NCI-H774 (cell line): ENCODE measurements around the gene AQP12A.

Experiments used
- DNase-seq: peaks from one replicate; lab custom pipeline; 2025; lab: John Stamatoyannopoulos, UW

Gene AQP12A

DNA sequence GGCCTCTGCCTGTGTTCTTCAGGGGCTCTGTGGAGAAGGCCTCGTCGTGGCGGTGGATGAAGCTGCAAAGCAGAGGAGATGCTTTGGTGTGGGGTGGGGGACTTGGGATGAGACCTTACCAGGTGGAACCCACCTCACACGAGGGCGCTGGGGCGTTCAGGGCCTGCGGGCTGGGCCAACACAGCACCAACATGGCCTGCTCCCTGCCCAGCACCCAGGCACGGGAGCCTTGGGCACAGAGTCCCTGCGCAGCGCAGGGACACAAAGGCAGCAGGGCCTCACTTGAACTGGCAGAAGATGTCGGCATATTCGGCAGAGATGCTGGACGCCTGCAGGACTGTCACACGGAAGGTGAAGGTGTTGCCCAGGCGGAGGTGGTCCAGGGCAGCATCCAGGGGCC, 53.8 kb downstream of the AQP12A start:
- DNase-seq = no peak

DNA sequence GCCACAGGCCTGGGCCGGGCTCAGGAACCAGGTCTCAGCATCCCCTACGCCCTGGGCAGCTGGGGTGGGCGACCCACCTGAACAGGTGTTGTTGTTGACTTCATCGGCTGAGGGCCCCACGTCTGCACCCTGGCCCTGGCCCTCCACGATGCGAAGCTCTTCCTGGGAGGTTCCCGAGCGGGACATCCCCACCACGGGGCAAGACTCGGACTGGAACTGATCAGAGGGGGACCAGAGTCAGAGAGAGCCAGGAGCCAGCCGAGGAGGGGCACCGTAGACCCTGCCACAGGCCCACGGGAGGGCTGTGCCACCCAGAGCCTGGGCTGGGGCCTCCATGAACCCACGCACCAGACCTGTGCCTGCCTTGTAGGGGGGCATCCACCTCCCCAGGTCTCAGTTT, 54.3 kb downstream of the AQP12A start:
- no peak for DNase-seq

DNA sequence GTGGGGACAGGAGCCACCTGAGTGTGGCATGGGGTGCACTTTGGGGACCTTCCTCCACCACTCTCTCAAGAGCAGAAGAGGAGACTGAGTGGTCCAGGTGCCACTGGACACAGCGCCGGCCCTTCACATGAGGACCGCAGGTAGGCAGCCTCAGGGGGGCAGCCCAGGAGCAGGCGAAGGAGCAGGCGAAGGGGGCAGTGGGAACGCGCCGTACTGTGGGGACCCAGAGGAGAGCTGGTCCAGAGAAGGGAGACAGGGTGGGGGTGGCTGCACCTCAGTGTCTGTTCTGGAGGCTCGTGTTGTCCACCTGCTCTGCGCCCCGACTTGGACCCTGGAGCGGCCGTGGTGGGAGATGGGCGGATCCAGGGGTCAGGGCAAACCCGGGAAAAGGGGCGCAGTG, 55.0 kb downstream of the AQP12A start:
- DNase-seq = no peak

DNA sequence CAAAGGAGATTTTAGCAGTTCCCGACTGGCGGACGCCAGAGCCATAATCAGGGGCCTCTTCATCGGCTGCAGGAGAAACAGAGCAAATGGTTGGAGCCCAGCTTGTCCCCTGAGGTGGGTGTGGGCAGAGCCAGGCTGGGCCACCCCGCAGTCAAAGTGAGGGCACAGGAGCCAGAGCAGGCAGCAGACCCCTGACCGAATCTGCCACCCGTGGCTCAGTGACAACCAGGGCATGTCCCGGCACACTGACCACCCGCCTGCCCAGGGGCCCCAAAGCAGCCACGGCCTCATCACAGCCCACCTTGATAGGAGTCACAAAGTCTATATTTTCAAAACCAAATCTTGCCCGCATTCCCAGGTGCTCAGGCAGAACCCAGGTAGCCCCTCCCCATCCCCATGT, 55.6 kb downstream of the AQP12A start:
- no peak for DNase-seq
